HFFc6 (cell line): ENCODE measurements around the gene SCTR. TPM values are rescaled to one million over a fixed set of nuclear protein-coding genes. Genes with fewer than 3 reads are reported as not detected.

Source experiments
- DNase-seq: peaks from one replicate; pipeline ENCODE4 v3.0.0-alpha.2; 2018
- H3K27ac Mint-ChIP-seq: 2 replicates; pipeline ENCODE4 v1.8.0; 2020; ENCODE audit warnings: mild to moderate bottlenecking, mixed read lengths
- H3K27me3 Mint-ChIP-seq: 2 replicates; pipeline ENCODE4 v1.8.0; 2021; ENCODE audit warnings: mild to moderate bottlenecking, moderate library complexity, mixed read lengths; ENCODE audit not compliant: insufficient read depth
- H3K36me3 Mint-ChIP-seq: 2 replicates; pipeline ENCODE4 v1.8.0; 2021; ENCODE audit warnings: low read depth, mixed read lengths
- H3K4me1 Mint-ChIP-seq: 2 replicates; pipeline ENCODE4 v1.8.0; 2020; ENCODE audit warnings: low read depth, mixed read lengths
- H3K4me3 Mint-ChIP-seq: 2 replicates; pipeline ENCODE4 v1.8.0; 2020; ENCODE audit warnings: mild to moderate bottlenecking, moderate library complexity, mixed read lengths
- H3K9me3 Mint-ChIP-seq: 2 replicates; pipeline ENCODE4 v1.8.0; 2020; ENCODE audit warnings: mild to moderate bottlenecking, mixed read lengths
- long read RNA-seq: library from polyadenylated mRNA; unstranded; transcript quantifications from one replicate; pipeline ENCODE4 v2.0.0, GENCODE V29; 2019
- total RNA-seq, 6 experiments: library from RNA; stranded (reverse); fragmentation: NEBNext Ultra II Directional; extraction: Animal tissue kit (Norgen Biotek cat#: 25700); gene quantifications; 2 replicates in 1 of 6; 3 replicates in 5 of 6; pipeline ENCODE4 v1.2.3, GENCODE V29; 2021
- TF ChIP-seq, protein P1 (sequence below): fragments of 200-600 bp; sonication (generic); IDR thresholded peaks from 2 replicates; pipeline ENCODE4 v1.5.0; 2021; ENCODE audit warnings: antibody characterized with exemption, mild to moderate bottlenecking

SCTR gene
- total RNA-seq: not detected
- long read RNA-seq: 0 reads

DNA sequence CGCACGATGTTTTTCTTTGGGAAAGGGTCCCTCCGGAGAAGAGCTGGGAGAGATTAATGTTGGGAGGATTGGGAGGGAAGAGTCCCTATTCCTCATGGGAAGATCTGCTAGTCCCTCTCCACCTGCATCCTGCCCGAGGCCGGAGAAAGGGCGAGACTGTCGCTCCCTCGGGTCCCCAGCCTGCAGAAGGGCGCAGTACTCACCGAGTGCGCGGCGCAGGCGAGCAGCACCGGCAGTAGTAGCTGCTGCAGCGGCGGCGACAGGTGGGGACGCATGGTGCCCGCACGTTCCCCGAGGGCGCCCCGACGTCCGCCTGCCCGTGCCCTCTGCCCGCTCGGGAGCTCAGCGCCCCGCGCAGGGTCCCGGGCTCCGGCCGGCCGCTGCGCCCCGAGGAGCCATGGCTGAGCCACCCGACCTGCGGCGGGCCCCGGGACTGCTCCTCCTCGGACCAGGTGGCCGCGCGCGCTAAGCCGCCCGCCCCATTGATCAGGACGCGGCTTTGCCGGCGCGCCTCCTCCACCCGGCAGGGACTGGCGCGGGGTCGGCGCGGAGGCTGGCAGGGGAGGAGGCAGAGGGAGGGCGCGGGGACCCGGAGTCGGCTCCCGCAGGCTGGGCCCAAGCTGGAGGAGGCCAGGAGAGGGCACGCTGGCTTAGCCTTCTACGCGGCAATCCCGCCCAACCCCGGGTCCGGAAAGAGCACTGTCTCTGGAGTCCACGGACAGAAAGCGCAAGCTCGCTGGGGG, at the start of gene SCTR:
SCTR (minus strand) TSS at position 532 of the 743 bp plus-strand sequence; CDS start at position 275, 257 bp downstream.
- Mint-ChIP-seq H3K27ac (no peak within 1 kb of the TSS), H3K27me3 (peaks cover 36% of the 10 kb centered on the region), H3K4me3 (no peak within 1 kb of the TSS), H3K9me3 (no peaks in the 10 kb centered on the region), H3K36me3 (no peaks in the 10 kb centered on the region), H3K4me1 (no peaks in the 10 kb centered on the region)
- DNase-seq: no peak
- TF ChIP-seq, protein P1, sequence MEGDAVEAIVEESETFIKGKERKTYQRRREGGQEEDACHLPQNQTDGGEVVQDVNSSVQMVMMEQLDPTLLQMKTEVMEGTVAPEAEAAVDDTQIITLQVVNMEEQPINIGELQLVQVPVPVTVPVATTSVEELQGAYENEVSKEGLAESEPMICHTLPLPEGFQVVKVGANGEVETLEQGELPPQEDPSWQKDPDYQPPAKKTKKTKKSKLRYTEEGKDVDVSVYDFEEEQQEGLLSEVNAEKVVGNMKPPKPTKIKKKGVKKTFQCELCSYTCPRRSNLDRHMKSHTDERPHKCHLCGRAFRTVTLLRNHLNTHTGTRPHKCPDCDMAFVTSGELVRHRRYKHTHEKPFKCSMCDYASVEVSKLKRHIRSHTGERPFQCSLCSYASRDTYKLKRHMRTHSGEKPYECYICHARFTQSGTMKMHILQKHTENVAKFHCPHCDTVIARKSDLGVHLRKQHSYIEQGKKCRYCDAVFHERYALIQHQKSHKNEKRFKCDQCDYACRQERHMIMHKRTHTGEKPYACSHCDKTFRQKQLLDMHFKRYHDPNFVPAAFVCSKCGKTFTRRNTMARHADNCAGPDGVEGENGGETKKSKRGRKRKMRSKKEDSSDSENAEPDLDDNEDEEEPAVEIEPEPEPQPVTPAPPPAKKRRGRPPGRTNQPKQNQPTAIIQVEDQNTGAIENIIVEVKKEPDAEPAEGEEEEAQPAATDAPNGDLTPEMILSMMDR: no peak

DNA sequence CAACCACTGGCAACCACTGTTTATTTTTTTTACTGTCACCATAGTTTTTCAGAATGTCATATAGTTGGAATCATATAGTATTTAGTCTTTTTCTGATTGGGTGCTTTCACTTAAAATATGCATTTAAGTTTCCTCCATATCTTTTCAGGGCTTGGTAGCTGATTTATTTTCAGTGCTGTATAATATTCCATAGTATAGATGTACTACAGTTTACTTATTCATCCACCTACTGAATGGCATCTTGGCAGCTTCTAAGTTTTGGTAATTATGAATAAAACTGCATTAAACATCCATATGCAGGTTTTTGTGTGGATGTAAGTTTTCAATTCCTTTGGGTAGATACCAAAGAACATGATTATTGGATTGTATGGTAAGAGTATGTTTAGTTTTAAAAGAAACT, 43.0 kb upstream of the SCTR start:
- no peaks in the 10 kb centered on the region for H3K36me3 Mint-ChIP-seq
- no peaks in the 10 kb centered on the region for H3K4me1 Mint-ChIP-seq
- TF ChIP-seq, protein P1: no peak
- H3K4me3 Mint-ChIP-seq: no peak overlapping the region
- H3K27ac Mint-ChIP-seq: no peak overlapping the region
- H3K9me3 Mint-ChIP-seq: no peaks in the 10 kb centered on the region; the same call in 1 of the 2 replicates
- H3K27me3 Mint-ChIP-seq: peaks cover 7% of the 10 kb centered on the region
- DNase-seq: no peak

DNA sequence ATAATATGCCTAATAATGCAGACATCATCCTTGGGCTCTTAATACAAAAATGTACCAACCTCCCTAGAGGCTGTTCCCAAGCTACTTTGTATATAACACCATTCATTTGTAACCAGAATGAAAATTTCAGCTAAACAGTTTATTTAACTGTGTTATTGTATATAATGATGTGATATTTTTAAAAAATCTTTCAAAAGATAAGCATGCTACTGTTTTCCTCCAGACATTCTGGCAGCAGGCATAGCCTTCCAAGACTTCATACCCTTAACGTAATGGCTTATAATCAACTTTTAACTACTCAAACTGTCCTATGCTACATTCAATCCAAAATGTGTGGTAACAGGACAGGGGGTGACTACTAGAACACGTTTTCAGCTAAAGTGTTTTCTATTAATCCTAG, 41.2 kb upstream of the SCTR start:
- no peak for DNase-seq
- H3K27ac Mint-ChIP-seq: no peak overlapping the region
- H3K4me3 Mint-ChIP-seq: no peak overlapping the region
- H3K36me3 Mint-ChIP-seq: no peaks in the 10 kb centered on the region
- no peaks in the 10 kb centered on the region for H3K4me1 Mint-ChIP-seq
- no peaks in the 10 kb centered on the region; the same call in 1 of the 2 replicates for H3K9me3 Mint-ChIP-seq
- TF ChIP-seq, protein P1: no peak
- H3K27me3 Mint-ChIP-seq: peaks cover 10% of the 10 kb centered on the region

DNA sequence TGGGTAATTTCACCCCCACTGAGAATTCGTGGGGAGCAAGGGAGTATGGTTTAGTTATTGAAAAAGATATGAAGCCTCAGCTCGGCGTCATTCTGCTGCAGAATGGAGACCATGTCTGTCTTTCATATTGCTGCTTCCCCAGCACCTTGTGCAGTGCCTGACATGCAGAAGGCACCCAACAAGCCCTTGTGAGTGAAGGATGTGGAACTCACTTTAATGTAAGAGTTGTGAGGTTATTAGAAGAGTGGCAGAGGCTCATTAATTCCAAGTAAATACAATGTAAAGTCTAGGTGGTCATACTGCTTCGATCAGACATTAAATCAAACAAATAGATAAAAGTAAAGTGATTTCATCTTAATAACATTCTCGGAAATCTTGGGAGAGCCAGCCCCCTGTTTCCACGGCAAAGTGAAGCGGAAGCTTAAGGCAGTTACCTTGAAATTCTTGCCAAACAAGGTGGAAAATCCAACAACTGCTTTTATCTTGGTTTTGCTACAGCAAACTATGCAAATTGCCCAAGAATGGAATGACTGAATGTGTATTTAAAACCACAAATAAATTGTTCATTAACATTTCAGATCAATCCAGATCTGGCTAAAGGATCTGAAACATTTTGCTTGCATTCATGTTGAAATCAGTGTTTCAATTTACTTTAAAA, 29.5 kb upstream of the SCTR start:
- Mint-ChIP-seq H3K4me1 (no peaks in the 10 kb centered on the region), H3K9me3 (no peaks in the 10 kb centered on the region), H3K4me3 (no peak overlapping the region), H3K27ac (no peak overlapping the region), H3K27me3 (peaks cover 10% of the 10 kb centered on the region), H3K36me3 (no peaks in the 10 kb centered on the region)
- no peak for DNase-seq
- TF ChIP-seq, protein P1: no peak

DNA sequence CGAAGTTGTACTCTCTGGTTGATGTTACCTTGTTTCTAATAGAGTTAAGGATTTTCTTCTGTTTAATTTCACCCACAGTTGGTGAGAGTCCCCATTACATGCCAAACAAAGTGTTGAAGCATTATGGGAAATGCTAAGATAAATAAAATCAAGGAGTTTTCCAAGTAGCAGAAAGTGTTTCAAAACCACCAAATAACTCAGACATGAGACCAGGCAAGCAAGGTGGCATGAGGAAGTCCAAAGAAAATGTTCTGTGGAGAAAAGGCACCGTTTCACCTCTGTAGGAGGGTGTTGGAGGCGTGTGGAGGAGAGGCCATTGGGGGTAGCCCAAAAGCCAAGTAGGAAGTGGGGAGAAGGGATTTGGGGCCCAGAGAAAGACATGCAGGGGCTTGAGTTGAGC, 28.6 kb upstream of the SCTR start:
- no peak overlapping the region for H3K4me3 Mint-ChIP-seq
- DNase-seq: no peak
- no peaks in the 10 kb centered on the region for H3K4me1 Mint-ChIP-seq
- TF ChIP-seq, protein P1: no peak
- H3K9me3 Mint-ChIP-seq: no peaks in the 10 kb centered on the region
- H3K36me3 Mint-ChIP-seq: no peaks in the 10 kb centered on the region
- H3K27me3 Mint-ChIP-seq: peaks cover 7% of the 10 kb centered on the region
- H3K27ac Mint-ChIP-seq: no peak overlapping the region
